ACHN (cell line): ENCODE measurements around the gene SMYD4.
A peak's percentile ranks its signal among the peaks of the same experiment; 100 is the strongest.
"Not testable (repeated sequence)": the region's sequence is repeated elsewhere in the genome, so short reads cannot be mapped to it uniquely, and the experiment has no call there.

Experiments
- DNase-seq: peaks from one replicate; pipeline ENCODE4 v3.0.0-alpha.2; 2015
- in situ Hi-C: cut with HindIII; loops from 2 replicates; pipeline ENCODE4 v1.10.0; 2017; ENCODE audit warnings: low sequenced_read_pairs, low pct_ligation_motif_present, low pct_unique_long_range_greater_than_20kb

The SMYD4 gene

DNA sequence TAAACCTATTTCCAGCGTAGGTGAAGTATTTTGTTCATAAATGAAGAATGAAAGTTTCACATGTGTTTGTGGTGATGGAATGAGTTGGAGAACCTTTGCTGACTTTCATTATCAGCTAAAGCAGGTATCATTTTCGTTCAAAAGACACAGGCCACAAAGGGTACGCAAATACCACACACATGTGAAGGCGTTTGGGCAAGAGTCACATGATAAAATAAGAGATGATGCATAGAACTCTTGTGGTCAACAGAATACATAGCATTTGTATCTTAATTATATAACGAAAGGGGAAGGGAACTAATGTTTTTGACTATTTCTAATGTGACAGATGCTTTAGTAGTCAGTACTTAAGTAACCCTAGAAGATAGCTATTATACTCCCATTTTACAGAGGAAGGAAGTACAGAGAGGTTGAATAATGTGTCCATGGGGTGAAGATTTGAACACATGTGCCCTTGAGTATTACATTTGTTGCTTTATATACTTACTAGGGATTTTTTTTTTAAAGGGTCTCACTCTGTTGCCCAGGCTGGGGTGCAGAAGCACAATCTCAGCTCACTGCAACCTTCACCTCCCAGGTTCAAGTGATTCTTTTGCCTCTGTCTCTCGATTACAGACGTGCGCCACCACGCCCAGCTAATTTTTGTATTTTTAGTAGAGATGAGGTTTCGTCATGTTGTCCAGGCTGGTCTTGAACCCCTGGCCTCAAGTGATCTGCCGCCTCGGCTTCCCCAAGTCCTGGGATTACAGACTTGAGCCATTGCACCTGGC is 4.9 kb upstream of the SMYD4 start:
- no peak for DNase-seq
- in situ Hi-C loops: no loop called here

DNA sequence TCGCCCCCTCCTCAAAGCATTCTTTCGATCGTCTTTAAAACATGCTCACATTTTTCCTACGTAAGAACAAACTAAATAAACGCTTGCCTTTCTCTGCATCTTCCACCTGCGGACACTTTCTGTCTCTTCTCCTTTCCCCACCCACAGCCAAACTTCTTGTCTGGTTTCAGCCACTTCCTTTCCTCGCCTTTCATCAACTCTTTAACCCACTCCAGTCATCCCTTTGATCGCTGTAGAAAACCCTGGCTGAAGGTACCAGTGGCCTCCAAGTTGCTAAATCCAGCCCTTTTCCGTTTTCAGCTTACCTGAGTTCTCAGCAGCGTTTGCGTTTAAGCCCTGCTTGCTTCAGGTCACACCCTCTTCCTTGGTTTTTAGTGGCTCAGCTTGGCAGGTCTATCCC is 586 bp upstream of the SMYD4 start:
- peak; percentile 27 for DNase-seq
- in situ Hi-C loops: no loop called here

DNA sequence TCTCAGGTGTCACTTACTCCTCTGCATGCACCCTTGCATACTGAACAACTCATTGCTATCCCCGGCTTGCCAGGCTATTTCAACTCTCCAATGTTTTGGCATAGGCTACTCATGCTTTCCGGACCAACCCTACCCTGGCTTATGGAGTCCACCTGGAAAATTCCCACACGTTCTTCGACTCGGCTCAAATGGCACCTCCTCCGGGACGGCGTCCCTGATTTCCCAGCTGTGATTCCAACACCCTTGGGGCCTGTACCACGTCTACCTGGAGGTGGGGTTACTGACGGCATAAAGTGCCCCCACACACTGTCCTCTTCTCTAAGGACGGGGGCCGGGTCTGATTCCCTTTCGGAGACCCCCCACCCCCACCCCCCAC is 498 bp downstream of the SMYD4 start:
- in situ Hi-C loops: no loop called here

DNA sequence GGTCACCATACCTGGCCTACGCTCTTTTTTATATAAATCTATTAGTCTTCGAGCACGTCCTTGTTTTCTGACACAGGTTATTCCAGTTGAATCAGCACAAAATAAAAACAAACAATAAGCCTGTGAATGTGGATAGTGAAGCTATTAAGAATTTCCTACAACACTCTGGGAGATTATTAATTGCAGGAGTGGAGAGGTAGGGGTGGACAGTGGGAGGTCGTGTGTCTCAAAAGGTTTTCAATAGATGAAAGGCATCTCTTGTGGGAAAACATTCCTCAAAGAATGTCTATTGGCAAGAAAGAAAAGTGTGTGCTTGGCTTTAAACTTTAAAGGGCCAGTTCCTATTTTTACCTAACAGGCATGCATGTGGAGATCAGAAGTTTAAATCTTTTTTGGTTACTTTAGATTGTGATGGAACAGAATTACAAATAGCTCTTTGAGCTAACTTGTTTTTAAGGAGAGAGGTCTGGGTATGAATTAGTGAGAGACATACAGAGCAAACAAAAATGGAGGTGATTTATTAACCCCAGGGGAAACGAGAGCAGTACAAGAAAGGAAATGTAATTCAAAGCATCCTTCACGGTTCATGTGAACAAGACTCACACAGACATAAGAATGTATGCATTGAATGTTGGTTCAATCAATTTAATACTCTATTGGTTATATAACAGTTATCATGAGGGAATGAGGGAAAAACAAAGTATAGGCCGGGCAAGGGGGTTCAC is 9.0 kb downstream of the SMYD4 start:
- in situ Hi-C loops: no loop called here
- DNase-seq: no peak

More for the DNA sequence above, 498 bp downstream of the SMYD4 start:
- no peak for DNase-seq

DNA sequence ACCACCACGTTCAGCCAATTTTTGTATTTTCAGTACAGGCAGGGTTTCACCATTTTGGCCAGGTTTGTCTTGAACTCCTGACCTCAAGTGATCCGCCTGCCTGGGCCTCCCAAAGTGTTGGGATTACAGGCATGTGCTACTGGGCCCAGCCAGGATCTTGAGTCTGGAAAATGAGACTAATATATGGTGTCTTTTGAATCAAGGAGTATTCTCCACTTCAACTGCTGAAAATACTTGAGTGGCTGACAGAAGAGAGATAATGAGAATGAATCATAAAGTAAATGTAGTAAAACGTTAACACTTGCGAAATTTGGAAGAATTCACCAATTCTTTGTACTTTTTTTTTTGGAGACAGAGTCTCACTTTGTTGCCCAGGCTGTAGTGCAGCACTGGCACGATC is 16.6 kb downstream of the SMYD4 start:
- no peak for DNase-seq
- in situ Hi-C loops: no loop called here

DNA sequence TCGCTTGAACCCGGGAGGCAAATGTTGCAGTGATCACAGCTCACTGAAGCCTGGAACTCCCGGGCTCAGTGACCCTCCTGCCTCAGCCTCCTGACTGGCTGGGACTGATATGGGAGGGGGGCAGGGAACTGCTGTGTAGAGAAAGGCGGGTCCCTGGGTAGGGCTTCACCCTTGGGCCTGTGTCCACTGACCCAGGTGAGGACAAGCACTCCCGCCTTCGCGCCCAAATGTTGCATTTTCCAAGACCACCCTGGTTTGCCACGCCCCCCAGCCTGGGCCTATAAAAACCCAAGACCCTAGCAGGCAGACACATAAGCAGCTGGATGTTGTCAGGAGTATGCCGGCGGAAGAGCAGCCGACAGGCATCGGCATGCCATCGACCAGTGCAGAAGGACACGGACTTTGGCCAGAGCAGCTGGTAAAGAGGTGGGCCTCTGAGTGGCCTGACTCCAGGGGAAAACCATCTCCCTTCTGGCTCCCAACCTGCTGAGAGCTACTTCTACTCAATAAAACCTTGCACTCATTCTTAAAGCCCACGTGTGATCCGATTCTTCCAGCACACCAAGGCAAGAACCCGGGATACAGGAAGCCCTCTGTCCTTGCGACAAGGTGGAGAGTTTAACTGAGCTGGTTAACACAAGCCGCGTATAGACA is 19.1 kb downstream of the SMYD4 start:
- in situ Hi-C loops: no loop called here
- no peak for DNase-seq

DNA sequence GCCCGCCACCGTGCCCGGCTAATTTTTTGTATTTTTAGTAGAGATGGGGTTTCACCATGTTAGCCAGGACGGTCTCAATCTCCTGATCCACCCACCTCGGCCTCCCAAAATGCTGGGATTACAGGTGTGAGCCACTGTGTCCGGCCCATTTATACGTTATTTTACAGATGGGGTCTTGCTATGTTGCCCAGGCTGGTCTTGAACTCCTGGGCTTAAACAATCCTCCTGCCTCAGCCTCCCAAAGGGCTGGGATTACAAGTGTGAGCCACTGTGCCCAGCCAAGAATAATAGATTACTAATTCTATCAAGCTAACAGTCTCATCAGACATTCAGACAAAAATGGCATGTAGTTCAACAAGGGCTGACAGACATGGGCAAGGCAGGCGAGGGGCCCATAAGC is 19.9 kb downstream of the SMYD4 start:
- in situ Hi-C loops, DNase-seq: not testable (repeated sequence)

DNA sequence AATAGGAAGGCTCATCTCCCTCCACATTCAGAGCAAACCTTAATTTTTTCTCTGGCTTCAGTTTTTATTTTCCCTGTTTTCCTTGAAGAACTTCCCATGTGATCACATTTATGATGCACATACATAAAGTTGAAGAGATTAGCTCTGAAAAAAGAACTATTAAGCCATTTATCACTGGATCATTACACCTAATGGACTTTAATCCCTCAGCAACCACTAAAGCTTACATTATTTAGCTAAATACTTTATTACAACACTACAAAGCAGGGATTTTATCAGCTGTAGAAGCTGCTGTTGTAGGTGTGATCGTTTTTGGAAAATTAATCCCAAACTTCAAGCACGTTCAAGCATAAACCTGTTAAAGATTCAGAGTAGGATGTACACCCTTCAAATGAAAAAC is 21.1 kb downstream of the SMYD4 start:
- no peak for DNase-seq
- in situ Hi-C loops: no loop called here

DNA sequence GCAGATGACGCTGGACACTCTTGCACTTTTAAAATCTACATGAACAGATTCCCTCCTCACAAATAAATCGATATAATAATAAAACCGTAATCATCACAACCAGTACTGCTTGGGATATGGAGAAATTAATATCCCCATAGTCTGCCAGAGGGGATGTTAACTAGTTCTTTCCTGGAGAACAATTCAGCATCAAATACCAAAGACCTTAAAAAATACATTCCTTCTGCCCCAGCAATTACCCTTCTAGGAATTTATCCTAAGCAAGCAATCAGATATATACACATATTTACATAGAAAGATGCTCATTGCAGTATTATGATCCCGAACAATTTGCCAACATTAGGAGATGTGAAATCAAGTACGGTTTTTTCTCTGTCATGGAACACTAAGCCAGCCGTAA is 21.8 kb downstream of the SMYD4 start:
- no peak for DNase-seq
- in situ Hi-C loops: no loop called here

DNA sequence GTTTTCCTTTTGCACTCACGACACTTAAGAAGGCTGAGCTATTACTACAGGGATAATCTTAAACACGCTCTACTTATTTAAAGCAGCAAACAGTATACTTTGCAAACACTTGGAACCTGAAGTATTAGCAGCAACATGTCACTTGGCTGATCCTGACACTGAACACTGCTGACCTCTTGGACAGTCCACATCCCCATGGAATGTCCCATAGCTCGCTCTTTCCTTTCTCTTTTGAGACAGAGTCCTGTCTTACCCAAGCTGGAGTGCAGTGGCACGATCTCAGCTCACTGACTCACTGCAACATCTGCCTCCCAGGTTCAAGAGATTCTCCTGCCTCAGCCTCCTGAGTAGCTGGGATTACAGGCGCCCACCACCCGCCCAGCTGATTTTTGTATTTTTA is 26.4 kb downstream of the SMYD4 start:
- in situ Hi-C loops: no loop called here
- DNase-seq: no peak

DNA sequence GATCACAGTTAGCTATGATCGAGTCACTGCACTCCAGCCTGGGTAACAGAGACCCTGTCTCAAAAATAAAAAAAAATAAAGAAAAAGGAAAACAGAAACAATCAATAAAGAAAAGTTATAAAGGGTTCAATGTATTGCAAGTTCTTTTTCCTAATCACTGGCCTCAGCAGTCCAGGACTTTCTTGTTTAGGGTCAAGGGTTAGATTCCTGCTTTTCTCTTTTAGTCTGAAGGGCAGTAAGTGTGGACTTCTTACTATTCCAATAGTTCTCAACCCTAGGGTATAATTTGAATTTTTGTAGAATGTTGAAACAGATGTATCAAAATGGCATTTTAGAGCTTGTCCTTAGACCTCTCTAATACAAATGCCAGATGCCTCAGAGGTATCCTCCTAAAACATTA is 27.3 kb downstream of the SMYD4 start:
- in situ Hi-C loops: no loop called here
- no peak for DNase-seq

DNA sequence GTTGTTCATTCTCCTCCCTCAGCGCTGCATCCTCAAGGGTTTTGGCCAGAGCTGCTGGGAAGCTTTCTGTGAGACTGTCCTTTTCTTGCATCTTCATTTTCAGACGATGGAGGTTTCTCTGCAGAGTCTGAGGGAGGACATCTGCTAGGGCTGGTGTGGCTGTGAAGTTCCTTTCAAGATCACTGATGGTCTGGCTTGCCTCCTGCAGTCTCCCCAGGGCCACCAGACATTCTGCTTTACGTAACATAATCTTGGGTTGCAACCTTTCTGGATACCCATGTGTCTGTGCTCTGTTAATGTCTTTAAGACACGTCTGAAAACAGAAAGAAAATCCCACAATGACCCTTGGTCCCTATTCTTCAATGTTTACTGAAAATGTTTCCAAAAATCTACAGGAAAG is 29.0 kb downstream of the SMYD4 start:
- in situ Hi-C loops: no loop called here
- DNase-seq: no peak

DNA sequence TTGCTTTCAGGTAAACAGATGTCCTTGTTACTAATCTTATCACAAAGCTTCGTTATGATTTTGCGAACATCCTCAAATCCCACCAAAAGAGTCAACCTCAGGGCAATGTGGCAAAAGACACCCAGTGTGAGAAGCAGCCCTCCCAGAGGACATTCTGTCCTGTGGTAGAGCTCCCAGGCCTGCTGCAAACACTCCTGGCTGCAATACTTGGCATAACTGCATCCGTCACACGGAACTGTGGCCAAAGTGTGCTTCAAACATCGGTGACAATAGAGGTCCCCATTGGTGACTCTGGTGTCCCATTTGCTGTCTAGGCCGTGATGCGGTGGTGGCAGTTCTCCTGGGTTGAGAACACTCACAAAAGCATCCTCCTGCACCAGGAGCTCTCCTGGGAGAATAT is 29.5 kb downstream of the SMYD4 start:
- in situ Hi-C loops: no loop called here
- no peak for DNase-seq

DNA sequence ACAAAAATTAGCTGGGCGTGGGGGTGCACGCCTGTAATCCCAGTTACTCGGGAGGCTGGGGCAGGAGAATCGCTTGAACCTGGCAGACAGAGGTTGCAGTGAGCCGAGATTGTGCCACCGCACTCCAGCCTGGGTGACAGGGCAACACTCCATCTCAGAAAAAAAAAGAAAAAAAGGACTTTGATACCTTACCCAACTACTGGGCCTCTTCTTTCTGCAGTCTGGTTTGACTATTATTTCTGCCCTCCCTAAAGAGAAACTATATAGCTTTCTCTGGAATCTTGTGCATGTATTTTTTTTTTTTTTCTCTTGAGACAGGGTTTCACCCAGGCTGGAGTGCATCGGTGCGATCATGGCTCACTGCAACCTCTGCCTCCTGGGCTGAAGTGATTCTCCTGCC is 31.9 kb downstream of the SMYD4 start:
- in situ Hi-C loops, DNase-seq: not testable (repeated sequence)

DNA sequence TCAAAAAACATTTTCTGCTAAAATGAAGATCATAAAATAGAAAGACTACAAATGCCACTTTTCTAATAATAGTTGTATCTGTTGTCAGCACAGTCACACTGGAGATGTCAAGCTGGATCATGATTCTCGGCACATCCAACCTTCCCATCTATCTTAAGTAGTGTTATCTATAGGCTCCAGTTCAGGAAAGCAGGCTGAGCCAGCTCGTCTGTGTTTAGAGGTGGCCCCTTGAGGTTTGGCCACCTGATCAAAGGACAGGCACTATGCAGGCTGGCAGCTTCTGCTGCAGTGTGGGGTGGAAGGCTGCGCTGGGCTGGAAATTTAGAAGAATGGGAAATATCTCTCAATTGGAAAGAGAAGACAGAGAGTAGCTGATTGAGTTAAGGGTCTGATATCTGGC is 32.4 kb downstream of the SMYD4 start:
- in situ Hi-C loops: no loop called here
- DNase-seq: no peak

DNA sequence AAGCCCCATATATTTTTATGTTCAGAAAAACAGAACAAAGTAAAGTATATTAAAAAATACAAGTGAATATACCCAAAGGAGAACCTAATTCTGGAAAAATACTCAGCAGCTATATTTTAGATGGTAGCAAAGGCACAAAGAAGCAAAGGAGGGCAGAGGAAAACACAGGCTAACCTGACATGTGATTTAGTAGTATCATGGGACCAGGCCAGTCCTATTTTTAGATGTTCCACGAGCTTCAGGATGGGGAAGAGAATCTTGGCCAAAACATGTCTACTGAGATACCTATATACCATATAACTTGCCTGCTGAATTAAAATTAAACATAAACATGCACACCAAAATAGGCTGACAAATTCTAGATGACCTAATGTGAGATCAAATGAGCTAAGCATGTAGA is 32.9 kb downstream of the SMYD4 start:
- no peak for DNase-seq
- in situ Hi-C loops: no loop called here

DNA sequence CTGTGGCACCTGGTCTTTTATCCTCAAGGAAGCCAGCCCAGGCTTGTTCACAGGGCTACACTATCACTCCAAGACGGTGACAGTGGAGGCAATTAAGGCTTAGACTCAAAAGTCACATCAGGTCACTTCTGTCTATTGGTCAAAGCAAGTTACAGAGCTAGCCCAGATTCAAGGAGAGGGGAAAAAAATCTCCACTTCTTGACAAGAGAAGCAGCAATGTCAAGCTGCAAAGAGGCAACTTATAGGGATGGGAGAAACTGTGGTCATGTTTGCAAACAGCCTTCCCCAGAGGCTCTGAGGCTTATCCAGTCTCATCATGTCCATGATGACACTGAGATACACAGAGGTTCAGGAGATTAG is 36.3 kb downstream of the SMYD4 start:
- in situ Hi-C loops: no loop called here
- peak; percentile 21 for DNase-seq

DNA sequence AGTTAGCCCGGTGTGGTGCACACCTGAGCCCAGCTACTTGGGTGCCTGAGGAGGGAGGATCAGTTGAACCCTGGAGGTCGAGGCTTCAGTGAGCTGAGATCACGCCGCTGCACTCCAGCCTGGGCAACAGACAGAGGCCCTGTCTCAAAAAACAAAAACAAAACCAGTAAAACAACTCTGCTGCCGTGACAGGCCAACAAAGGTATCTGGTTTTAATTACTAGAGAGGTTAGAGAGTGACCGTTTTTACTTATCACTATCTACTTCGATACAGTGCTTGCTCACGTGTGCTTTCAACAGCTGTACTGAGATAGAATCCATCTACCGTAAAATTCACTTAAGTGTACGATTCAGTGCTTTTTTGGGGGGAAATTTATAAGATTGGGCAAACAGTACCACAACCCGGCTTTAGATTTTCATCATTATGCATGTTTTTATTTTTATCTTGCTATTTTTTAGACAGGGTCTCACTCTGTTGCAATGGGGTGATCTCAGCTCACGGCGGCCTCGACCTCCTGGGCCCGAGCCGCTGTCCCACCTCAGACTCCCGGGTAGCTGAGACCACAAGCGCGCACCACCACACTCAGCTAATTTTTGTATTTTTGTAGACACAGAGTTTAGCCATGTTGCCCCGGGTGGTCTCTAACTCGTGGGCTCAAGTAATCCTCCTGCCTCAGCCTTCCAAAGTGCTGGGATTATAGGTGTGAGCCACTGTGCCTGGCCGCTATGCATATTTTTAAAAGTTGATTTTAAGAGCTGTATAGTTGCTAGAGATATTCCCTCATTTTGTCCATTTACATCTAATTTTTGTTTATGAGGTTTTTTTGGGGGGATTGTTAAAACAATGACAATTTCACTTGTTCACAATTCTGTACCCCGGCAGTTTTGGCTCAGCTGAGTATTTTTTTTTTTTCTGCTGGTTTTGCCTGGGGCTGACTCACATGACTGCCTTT is 36.9 kb downstream of the SMYD4 start:
- in situ Hi-C loops: no loop called here
- no peak for DNase-seq

DNA sequence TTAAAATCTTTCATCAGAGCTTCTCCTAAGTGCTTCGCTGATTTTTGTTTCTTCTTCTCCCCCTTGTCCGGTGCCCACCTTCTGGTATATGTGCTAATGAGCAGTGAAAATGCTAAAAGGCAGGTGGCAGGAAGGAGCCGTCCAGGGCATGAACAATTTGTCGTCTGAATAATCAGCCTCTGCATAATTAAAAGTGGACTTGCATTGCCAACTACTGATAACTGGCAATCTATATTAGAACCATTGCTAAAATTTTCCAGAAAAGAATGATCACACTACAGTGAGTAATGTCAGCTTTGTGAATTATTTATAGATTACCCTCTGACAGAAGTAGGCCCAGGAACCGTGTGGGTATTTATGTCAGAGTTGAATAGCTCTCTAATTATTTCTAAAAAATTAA is 39.8 kb downstream of the SMYD4 start:
- DNase-seq: peak; percentile 51
- in situ Hi-C loops: loop anchor here (10.0 kb wide), 1 partner anchor 55 kb away; no protein-coding TSS in a partner anchor
